Kidney epithelial cell (primary cell): Measurements from ENCODE around the gene SQSTM1. TPM values are rescaled to one million over a fixed set of nuclear protein-coding genes. Genes with fewer than 3 reads are reported as not detected.
A peak's percentile ranks its signal among the peaks of the same experiment; 100 is the strongest.

Source experiments
- DNase-seq: peaks from one replicate; pipeline ENCODE4 v3.0.0-alpha.2; 2010; ENCODE audit warnings: low read depth
- H3K27me3 ChIP-seq: 2 replicates; pipeline ENCODE4 v1.6.0; 2011; ENCODE audit warnings: low read length; ENCODE audit not compliant: control insufficient read depth, insufficient read depth
- H3K36me3 ChIP-seq: 2 replicates; pipeline ENCODE4 v1.5.1; 2011; ENCODE audit warnings: low read length; ENCODE audit not compliant: control insufficient read depth, insufficient read depth
- H3K4me3 ChIP-seq: 2 replicates; pipeline ENCODE4 v1.5.1; 2011; ENCODE audit warnings: low read depth, mild to moderate bottlenecking, control low read depth, low read length
- total RNA-seq: library from RNA; depleted of rRNA; stranded (reverse); fragments of >200 nt; gene quantifications from 2 replicates; pipeline ENCODE4 v1.2.3, GENCODE V29; 2015
- TF ChIP-seq, protein P1 (sequence below): IDR thresholded peaks from 2 replicates; pipeline ENCODE4 v1.5.1; 2011; ENCODE audit warnings: mild to moderate bottlenecking, moderate library complexity, low read length, control low read depth, inconsistent platforms; ENCODE audit not compliant: insufficient read depth, poor library complexity, severe bottlenecking

SQSTM1 gene
- total RNA-seq, 1 donor from 2014 or later: 905 TPM

DNA sequence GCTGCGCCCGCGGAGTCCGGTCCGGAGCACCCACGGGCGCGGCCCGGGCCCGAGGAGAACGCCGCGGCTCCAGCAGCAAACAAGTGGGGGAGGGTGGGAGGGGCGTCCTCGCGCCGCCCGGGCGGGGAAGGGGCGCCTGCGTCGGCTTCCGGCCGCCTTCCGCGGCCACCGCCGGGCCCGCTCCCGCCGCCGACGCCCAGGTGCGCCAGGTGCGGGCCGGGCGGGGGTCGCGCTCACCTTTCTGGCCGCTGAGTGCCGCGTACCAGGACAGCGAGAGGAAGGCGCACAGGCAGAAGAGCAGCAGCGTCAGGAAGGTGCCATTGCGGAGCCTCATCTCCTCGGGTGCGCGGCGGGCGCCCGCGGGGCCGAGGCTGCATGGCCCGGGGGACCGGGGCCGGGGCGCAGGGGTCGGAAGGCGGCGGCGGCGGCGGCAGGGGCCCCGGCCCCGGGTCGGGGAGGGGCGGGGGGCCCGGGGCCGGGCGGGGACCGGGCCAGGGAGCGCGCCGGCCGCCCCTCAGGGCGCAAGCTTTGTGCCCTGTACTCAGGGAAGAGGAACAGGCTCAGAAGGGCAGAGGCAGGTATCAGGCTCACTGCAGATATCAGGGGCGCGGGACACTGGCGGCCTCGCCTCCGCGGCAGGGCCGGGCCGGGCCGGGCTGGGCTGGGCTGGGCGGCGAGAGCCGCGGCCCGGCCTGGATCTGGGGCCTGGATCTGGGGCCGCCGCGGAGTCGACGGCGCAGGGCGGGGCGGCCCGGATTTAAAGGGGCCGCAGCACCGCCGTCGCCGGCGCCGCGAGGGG is 14.3 kb upstream of the SQSTM1 start, which contains the start of gene MGAT4B:
Gene MGAT4B (minus strand): TSS at position 617 of the 799 bp plus-strand sequence. CDS start 283 bp downstream, at position 334.
- no peaks in the 10 kb centered on the region for H3K27me3 ChIP-seq
- H3K36me3 ChIP-seq: no peaks in the 10 kb centered on the region
- no peak for DNase-seq
- TF ChIP-seq, protein P1, sequence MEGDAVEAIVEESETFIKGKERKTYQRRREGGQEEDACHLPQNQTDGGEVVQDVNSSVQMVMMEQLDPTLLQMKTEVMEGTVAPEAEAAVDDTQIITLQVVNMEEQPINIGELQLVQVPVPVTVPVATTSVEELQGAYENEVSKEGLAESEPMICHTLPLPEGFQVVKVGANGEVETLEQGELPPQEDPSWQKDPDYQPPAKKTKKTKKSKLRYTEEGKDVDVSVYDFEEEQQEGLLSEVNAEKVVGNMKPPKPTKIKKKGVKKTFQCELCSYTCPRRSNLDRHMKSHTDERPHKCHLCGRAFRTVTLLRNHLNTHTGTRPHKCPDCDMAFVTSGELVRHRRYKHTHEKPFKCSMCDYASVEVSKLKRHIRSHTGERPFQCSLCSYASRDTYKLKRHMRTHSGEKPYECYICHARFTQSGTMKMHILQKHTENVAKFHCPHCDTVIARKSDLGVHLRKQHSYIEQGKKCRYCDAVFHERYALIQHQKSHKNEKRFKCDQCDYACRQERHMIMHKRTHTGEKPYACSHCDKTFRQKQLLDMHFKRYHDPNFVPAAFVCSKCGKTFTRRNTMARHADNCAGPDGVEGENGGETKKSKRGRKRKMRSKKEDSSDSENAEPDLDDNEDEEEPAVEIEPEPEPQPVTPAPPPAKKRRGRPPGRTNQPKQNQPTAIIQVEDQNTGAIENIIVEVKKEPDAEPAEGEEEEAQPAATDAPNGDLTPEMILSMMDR: no peak
- H3K4me3 ChIP-seq: peak within 1 kb of the TSS; percentile 69

DNA sequence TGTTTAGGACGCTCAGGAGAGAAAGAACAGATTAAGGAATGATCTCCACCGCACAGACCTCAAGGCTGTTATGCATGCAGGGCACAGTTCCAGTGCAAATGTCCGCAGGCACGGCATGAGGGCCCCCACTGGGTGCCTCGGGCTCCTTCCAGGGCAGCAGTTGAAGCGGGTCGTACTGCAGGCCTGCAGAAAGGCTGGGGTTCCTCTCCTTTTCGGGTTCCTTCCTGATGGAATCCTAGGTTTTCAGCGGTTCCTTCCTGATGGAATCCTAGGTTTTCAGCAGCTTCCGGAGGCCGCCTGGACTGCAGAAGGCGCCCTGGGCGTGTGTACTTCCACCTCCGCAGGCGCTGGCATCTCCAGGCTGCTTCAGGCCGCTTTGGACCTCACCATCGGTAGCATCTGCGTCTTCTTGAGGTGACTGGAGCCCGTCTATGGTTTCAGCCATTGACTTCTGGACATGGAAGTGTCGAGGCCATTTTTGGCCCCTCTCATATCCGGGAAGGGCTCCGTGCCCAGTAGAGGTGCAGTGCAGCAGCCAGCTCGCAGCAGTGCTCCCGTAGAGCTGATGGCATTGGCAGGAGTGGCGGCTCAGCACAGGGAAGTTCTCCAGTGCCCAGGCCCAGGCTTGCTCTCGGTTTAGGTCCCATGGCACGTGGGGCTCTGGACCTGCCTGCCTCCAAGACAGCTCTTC is 8.4 kb upstream of the SQSTM1 start:
- Histone ChIP-seq H3K36me3 (peaks cover 1% of the 10 kb centered on the region), H3K27me3 (no peaks in the 10 kb centered on the region), H3K4me3 (no peak overlapping the region)
- DNase-seq: no peak
- TF ChIP-seq, protein P1: no peak

DNA sequence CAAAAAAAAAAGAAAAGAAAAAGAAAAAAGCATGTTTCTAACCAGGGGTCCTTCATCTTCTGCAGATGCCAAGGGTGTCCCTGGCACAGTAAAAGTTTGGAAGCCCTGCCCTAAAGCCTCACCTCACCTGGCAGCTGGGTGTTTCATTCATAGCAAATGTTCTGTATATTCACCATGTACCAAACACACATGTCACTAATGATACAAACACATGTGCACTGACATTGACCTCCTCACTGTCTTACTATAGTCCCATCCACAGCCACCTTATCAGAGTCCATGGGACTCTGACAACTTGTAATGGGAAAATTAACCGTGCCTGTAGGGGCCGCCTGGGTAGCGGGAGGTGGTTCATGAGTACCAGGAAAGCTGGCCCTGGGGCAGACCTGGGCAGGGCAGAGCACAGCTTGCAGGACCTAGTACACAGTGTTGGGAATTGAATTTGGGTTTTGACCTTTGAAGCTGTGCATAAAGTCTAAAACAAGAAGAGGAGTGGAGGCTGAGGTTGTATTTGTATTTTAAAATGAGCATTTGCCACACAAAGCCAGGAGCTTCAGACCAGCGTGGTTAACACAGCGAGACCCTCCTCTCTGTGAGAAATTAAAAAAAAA is 7.6 kb upstream of the SQSTM1 start:
- DNase-seq: no peak
- peaks cover 1% of the 10 kb centered on the region for H3K36me3 ChIP-seq
- no peak overlapping the region for H3K4me3 ChIP-seq

DNA sequence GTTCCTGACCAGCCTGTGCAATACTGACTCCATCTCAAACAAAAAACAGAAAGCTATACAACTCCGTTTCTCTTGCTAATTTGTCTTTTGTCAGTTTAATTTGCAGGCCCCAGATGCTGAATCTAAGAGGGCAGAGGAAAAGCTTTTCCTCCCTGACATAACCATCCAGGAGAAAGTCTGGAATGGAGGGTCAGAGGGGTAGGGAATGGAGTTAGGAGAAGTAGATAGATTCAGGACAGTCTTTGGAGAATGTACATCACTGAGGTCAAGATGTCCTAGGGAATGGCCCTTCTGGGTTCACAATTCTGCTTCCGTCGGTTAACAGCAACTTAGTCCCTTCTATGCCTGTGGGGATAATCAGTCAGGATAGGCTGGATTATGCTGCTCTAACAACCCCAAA is 6.6 kb upstream of the SQSTM1 start:
- no peak overlapping the region for H3K4me3 ChIP-seq
- no peak for DNase-seq
- TF ChIP-seq, protein P1: no peak
- no peaks in the 10 kb centered on the region for H3K27me3 ChIP-seq
- H3K36me3 ChIP-seq: peaks cover 1% of the 10 kb centered on the region

More for the DNA sequence above, 7.6 kb upstream of the SQSTM1 start:
- TF ChIP-seq, protein P1: no peak
- H3K27me3 ChIP-seq: no peaks in the 10 kb centered on the region

DNA sequence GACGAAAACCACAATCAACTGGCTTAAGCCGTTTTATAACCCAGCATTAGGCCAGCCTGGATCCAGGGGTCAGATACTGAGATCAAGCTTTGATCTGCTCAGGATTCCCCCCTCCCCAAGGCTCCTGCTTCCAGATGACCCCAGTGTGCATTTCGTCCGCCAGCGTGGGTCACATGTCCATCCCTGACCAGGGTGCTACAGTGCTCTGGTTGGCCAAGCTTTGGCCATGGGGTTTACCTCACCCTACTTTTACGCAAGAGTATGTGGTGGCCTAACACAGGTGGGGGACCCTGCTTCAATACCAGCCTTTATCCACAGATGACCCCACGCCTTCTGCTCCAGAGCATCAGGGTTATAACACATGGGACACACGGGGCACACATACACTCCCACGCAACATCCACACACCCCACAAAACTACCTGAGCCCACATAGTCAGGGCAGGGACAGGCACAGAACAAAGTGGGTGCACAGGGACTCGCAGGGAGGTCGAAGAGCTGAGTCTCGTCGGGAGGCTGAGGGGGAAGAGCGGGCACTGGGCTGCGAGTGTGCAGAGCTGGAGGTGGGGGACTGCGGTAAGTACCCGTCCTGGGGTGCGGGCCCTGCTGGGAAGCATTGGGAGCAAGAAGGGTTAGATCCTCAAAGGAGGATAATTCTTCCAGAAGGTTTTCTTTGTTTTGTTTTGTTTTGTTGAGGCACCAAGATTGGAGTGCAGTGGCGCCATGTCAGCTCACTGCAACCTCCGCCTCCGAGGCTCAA is 5.0 kb upstream of the SQSTM1 start:
- H3K36me3 ChIP-seq: peaks cover 1% of the 10 kb centered on the region
- no peak overlapping the region for H3K4me3 ChIP-seq
- TF ChIP-seq, protein P1: no peak
- no peak for DNase-seq
- no peaks in the 10 kb centered on the region for H3K27me3 ChIP-seq
